ENCODE results near the gene SPEG. TPM values are rescaled to one million over a fixed set of nuclear protein-coding genes. Genes with fewer than 3 reads are reported as not detected.

Gene SPEG
- total RNA-seq, 2 donors from 2014 or later = 23.1 to 29.8 TPM

DNA sequence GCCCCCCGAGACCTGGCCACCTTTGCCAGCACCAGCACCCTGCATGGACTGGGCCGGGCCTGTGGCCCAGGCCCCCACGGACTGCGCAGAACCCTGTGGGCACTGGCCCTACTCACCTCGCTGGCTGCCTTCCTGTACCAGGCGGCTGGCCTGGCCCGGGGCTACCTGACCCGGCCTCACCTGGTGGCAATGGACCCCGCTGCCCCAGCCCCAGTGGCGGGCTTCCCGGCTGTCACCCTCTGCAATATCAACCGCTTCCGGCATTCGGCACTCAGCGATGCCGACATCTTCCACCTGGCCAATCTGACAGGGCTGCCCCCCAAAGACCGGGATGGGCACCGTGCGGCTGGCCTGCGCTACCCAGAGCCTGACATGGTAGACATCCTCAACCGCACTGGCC lies 80.2 kb downstream of the SPEG start:
- H3K36me3 ChIP-seq (ENCODE audit: control insufficient read depth, insufficient read depth, low read length) = no peaks in the 10 kb centered on the region
- Mint-ChIP-seq H3K27ac (no peak overlapping the region), H3K36me3 (ENCODE audit: low read depth) (no peaks in the 10 kb centered on the region), H3K4me3 (no peak overlapping the region), H3K27me3 (ENCODE audit: insufficient read depth) (peaks cover 86% of the 10 kb centered on the region), H3K9me3 (peaks cover 3% of the 10 kb centered on the region), H3K4me1 (peaks cover 25% of the 10 kb centered on the region)
- TF ChIP-seq, protein P1, sequence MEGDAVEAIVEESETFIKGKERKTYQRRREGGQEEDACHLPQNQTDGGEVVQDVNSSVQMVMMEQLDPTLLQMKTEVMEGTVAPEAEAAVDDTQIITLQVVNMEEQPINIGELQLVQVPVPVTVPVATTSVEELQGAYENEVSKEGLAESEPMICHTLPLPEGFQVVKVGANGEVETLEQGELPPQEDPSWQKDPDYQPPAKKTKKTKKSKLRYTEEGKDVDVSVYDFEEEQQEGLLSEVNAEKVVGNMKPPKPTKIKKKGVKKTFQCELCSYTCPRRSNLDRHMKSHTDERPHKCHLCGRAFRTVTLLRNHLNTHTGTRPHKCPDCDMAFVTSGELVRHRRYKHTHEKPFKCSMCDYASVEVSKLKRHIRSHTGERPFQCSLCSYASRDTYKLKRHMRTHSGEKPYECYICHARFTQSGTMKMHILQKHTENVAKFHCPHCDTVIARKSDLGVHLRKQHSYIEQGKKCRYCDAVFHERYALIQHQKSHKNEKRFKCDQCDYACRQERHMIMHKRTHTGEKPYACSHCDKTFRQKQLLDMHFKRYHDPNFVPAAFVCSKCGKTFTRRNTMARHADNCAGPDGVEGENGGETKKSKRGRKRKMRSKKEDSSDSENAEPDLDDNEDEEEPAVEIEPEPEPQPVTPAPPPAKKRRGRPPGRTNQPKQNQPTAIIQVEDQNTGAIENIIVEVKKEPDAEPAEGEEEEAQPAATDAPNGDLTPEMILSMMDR (conservative IDR thresholded peaks at IDR 0.05) = no peak
- H3K4me1 ChIP-seq (ENCODE audit: control insufficient read depth, insufficient read depth, low read length) = peaks cover 5% of the 10 kb centered on the region
- 93 to 94% methylated on average over 8 to 21 of the region's 21 CpGs for WGBS, 2 experiments (ENCODE audit: insufficient coverage in 1 of 2, insufficient read length in 1 of 2)
- DNase-seq = no peak
- H3K27ac ChIP-seq (ENCODE audit: low read depth, low read length) = no peak overlapping the region
- H3K9ac ChIP-seq (ENCODE audit: extremely low read depth, low read length, poor library complexity, severe bottlenecking) = no peak overlapping the region
- peaks cover 58% of the 10 kb centered on the region for H3K27me3 ChIP-seq (ENCODE audit: control insufficient read depth, insufficient read depth, low read length, poor library complexity, severe bottlenecking)
- H3K4me3 ChIP-seq (ENCODE audit: low read length) = no peak overlapping the region
- H3K9me3 ChIP-seq (ENCODE audit: control insufficient read depth, low read length) = no peaks in the 10 kb centered on the region

DNA sequence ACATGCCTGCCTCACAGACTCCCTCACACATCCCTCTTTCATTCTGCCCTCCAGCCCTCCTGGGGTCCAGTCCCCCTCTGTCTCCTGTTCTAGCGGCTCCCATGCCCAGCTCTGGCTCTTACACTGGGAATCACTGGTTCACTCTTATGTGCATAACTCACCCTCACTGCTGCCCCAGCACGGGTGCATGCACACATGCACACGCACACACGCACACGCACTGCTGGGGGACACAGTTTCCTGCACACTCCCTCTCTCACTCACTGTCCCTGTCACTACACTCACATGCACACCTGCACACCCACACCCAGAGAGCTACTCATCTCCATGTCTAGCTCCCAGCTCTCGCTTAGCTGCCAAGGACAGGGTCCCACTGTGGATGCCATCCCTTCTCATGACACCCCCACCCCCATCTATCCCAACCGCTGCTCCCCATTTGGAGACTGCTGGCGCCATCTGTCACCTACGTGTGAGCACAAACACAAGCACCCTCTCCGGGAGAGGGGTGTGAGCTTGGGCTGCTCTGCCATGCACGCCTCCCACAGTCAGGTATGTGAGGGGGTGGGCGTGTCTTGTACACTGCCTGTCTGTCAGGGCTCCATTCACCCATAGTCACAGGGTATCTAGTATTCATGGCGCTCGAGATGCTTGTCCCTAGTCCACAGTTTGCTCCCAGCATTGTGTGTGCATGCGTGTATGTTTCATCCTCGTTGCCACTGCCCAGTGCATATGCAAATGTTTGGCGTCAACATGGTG lies 81.4 kb downstream of the SPEG start:
- Mint-ChIP-seq H3K4me3 (no peak overlapping the region), H3K27ac (no peak overlapping the region), H3K27me3 (ENCODE audit: insufficient read depth) (peaks cover 79% of the 10 kb centered on the region), H3K9me3 (peaks cover 1% of the 10 kb centered on the region), H3K4me1 (peaks cover 21% of the 10 kb centered on the region), H3K36me3 (ENCODE audit: low read depth) (no peaks in the 10 kb centered on the region)
- 90 to 93% methylated on average over 15 to 17 of the region's 17 CpGs for WGBS, 2 experiments (ENCODE audit: insufficient coverage in 1 of 2, insufficient read length in 1 of 2)
- no peaks in the 10 kb centered on the region for H3K36me3 ChIP-seq (ENCODE audit: control insufficient read depth, insufficient read depth, low read length)
- H3K27me3 ChIP-seq (ENCODE audit: control insufficient read depth, insufficient read depth, low read length, poor library complexity, severe bottlenecking) = peaks cover 58% of the 10 kb centered on the region
- DNase-seq = no peak
- no peak overlapping the region for H3K4me3 ChIP-seq (ENCODE audit: low read length)
- H3K9me3 ChIP-seq (ENCODE audit: control insufficient read depth, low read length) = no peaks in the 10 kb centered on the region
- H3K9ac ChIP-seq (ENCODE audit: extremely low read depth, low read length, poor library complexity, severe bottlenecking) = no peak overlapping the region
- no peak overlapping the region for H3K27ac ChIP-seq (ENCODE audit: low read depth, low read length)
- TF ChIP-seq, protein P1 (conservative IDR thresholded peaks at IDR 0.05) = no peak
- H3K4me1 ChIP-seq (ENCODE audit: control insufficient read depth, insufficient read depth, low read length) = peaks cover 8% of the 10 kb centered on the region

DNA sequence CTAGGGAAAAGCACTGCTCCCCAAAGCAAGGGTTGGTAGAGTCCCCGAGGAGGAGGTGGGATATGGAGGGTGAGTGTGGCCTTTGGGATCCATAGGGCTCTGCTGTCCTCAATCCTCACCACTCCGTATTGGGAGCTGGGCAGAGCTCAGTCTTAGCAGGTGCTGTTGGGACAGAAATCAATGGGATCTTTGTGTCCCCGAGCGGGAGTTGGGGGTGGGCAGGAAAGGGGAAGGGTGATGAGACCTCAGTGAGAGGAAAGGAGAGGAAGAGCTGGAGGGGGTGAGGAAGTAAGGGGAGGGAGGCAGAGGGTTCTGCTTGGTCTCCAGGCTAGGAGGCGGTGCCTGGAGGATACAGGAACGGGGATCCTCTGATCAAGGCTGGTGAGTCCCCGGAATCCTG lies 82.2 kb downstream of the SPEG start:
- TF ChIP-seq, protein P1 (conservative IDR thresholded peaks at IDR 0.05) = no peak
- 80 to 85% methylated on average over 1 to 7 of the region's 7 CpGs for WGBS, 2 experiments (ENCODE audit: insufficient coverage in 1 of 2, insufficient read length in 1 of 2)
- Mint-ChIP-seq H3K36me3 (ENCODE audit: low read depth) (no peaks in the 10 kb centered on the region), H3K4me3 (no peak overlapping the region), H3K27me3 (ENCODE audit: insufficient read depth) (peaks cover 73% of the 10 kb centered on the region), H3K4me1 (peaks cover 26% of the 10 kb centered on the region), H3K27ac (no peak overlapping the region), H3K9me3 (no peaks in the 10 kb centered on the region)
- peaks cover 9% of the 10 kb centered on the region for H3K4me1 ChIP-seq (ENCODE audit: control insufficient read depth, insufficient read depth, low read length)
- H3K27me3 ChIP-seq (ENCODE audit: control insufficient read depth, insufficient read depth, low read length, poor library complexity, severe bottlenecking) = peaks cover 56% of the 10 kb centered on the region
- no peak overlapping the region for H3K27ac ChIP-seq (ENCODE audit: low read depth, low read length)
- H3K36me3 ChIP-seq (ENCODE audit: control insufficient read depth, insufficient read depth, low read length) = no peaks in the 10 kb centered on the region
- H3K9me3 ChIP-seq (ENCODE audit: control insufficient read depth, low read length) = no peaks in the 10 kb centered on the region
- H3K4me3 ChIP-seq (ENCODE audit: low read length) = no peak overlapping the region
- H3K9ac ChIP-seq (ENCODE audit: extremely low read depth, low read length, poor library complexity, severe bottlenecking) = no peak overlapping the region
- DNase-seq = no peak
